Right atrium auricular region (tissue), 2 donors: ENCODE data around the gene OSM. TPM values are rescaled to one million over a fixed set of nuclear protein-coding genes. Genes with fewer than 3 reads are reported as not detected.

Experiments
- DNase-seq: peaks from one replicate; pipeline ENCODE4 v3.0.0-alpha.2; 2019; ENCODE audit warnings: low spot score
- H3K27ac ChIP-seq, 2 donors: fragments of 200-600 bp; sonication (generic); 1 replicate in 1 of 2; 2 replicates in 1 of 2; pipeline ENCODE4 v1.5.1; 2016 to 2019
- H3K27me3 ChIP-seq, 2 donors: fragments of 200-600 bp; sonication (generic); one replicate each; pipeline versions ENCODE4 v1.5.1 to v1.6.0; 2017 to 2019
- H3K36me3 ChIP-seq: fragments of 200-600 bp; sonication (generic); one replicate; pipeline ENCODE4 v1.5.1; 2016
- H3K4me1 ChIP-seq, 2 donors: fragments of 200-600 bp; sonication (generic); one replicate each; pipeline versions ENCODE4 v1.5.1 to v1.6.0; 2017 to 2019
- H3K4me3 ChIP-seq, 2 donors: fragments of 200-600 bp; sonication (generic); 1 replicate in 1 of 2; 2 replicates in 1 of 2; pipeline ENCODE4 v1.5.1; 2017 to 2019; ENCODE audit warnings: mild to moderate bottlenecking in 1 of 2, moderate library complexity in 1 of 2
- H3K9me3 ChIP-seq, 2 donors: fragments of 200-600 bp; sonication (generic); one replicate each; pipeline ENCODE4 v1.5.1; 2019
- total RNA-seq, 2 donors: library from RNA; depleted of rRNA; stranded (reverse); fragments of >200 nt; gene quantifications; one replicate each; pipeline ENCODE4 v1.1.0, GENCODE V29; 2016
- TF ChIP-seq, protein P1 (sequence below), 2 donors: fragments of 200-600 bp; sonication (generic); IDR thresholded peaks; one replicate each; pipeline ENCODE4 v1.5.1; 2019; ENCODE audit warnings: antibody characterized with exemption in 2 of 2

Gene OSM
- total RNA-seq, 2 donors from 2014 or later = 0.63 to 1.6 TPM

DNA sequence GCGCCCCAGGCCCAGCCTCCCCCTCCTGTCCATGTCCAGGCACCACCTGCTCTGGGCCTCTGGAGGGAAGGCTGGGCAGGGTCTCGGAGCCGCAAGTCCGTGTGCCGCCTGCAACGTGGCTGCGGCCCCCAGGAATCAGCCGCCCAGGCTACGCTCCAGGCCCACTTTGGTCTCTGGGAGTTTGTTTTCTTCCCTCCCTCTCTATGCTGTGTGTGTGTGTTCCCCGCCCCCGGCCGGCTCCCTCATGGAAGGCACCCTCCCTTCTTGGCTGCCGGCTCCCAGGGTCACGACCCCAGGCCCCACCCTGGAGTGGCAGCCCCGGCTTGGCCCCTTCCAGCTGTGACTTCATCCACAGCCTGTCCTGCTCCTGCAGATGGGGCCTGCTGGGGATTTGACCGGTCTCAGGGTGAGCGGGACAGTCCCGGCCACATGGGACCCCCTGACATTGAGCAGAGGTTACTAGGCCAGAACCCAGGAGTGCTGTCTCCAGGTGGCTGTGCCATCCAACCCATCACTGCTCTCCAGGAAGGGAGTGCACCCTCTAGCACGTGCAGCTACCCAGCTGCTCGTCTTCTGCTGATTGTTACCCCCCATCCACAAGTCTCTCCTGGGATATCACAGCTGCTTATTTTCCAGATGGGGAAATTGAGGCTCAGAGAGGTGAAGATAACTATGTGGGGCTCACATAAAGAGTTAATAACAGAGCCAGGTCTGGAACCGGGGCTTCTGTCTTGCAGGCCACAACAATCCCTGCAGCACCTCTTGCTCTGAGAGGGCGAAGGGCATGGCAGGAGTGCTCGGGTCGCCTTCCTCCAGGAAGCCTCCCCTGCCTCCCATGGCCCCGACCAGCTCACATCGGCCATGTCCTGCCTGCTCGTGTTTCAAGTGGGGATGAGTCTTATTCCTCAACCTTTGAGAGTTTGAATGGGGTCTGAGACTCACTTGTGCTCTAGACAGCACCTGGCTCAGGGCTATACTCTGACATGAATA, 17.3 kb downstream of the OSM start:
- H3K4me1 ChIP-seq = peaks cover 0 to 47% of the 10 kb centered on the region in 2 donors

GRCh38 chr22:30248484-30248883, 18.2 kb downstream of the OSM start:
- Histone ChIP-seq H3K4me1 (peaks cover 0 to 41% of the 10 kb centered on the region in 2 donors), H3K36me3 (no peaks in the 10 kb centered on the region), H3K27me3 (peaks cover 0 to 4% of the 10 kb centered on the region in 2 donors), H3K27ac (peak overlapping the region; percentile 10 to 44), H3K9me3 (no peaks in the 10 kb centered on the region), H3K4me3 (peak overlapping the region in 1 of 2 donors; percentile 5)
- DNase-seq = no peak
- TF ChIP-seq, protein P1, sequence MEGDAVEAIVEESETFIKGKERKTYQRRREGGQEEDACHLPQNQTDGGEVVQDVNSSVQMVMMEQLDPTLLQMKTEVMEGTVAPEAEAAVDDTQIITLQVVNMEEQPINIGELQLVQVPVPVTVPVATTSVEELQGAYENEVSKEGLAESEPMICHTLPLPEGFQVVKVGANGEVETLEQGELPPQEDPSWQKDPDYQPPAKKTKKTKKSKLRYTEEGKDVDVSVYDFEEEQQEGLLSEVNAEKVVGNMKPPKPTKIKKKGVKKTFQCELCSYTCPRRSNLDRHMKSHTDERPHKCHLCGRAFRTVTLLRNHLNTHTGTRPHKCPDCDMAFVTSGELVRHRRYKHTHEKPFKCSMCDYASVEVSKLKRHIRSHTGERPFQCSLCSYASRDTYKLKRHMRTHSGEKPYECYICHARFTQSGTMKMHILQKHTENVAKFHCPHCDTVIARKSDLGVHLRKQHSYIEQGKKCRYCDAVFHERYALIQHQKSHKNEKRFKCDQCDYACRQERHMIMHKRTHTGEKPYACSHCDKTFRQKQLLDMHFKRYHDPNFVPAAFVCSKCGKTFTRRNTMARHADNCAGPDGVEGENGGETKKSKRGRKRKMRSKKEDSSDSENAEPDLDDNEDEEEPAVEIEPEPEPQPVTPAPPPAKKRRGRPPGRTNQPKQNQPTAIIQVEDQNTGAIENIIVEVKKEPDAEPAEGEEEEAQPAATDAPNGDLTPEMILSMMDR (IDR thresholded peaks at IDR 0.05) = no peak

More for the DNA sequence above, 17.3 kb downstream of the OSM start:
- Histone ChIP-seq H3K36me3 (no peaks in the 10 kb centered on the region), H3K27me3 (peaks cover 0 to 4% of the 10 kb centered on the region in 2 donors), H3K27ac (peak overlapping the region; percentile 10 to 44), H3K9me3 (no peaks in the 10 kb centered on the region), H3K4me3 (peak overlapping the region in 1 of 2 donors; percentile 5)
- TF ChIP-seq, protein P1 (IDR thresholded peaks at IDR 0.05) = no peak
- DNase-seq = peak; percentile 64

GRCh38 chr22:30247974-30248373, 18.7 kb downstream of the OSM start:
- Histone ChIP-seq H3K4me3 (no peak overlapping the region), H3K9me3 (no peaks in the 10 kb centered on the region)
- TF ChIP-seq, protein P1 (IDR thresholded peaks at IDR 0.05) = no peak

DNA sequence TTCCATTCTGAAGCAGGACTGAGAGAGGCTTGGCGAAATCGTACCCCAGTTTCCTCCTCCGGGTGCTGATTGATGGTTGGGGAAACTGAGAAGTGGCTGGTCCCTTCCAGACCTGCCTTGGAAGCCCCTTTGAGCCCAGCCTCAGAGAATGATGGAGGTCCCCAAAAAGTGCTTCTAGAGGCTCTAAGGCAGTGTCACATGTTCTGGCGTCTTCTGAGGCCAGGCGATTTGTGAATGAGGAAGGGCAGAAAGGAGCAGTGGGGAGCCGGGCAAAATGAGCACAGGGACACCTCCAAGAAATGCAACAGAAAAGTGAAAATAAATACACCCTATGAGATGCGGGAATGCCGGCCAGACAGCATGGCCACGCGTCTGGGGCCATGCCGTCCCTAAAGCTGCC, 19.1 kb downstream of the OSM start:
- H3K36me3 ChIP-seq = no peaks in the 10 kb centered on the region
- H3K27ac ChIP-seq = no peak overlapping the region
- peaks cover 0 to 4% of the 10 kb centered on the region in 2 donors for H3K27me3 ChIP-seq
- no peaks in the 10 kb centered on the region for H3K9me3 ChIP-seq
- peaks cover 0 to 34% of the 10 kb centered on the region in 2 donors for H3K4me1 ChIP-seq
- TF ChIP-seq, protein P1 (IDR thresholded peaks at IDR 0.05) = no peak
- no peak for DNase-seq
- no peak overlapping the region for H3K4me3 ChIP-seq

More at GRCh38 chr22:30247974-30248373, 18.7 kb downstream of the OSM start:
- Histone ChIP-seq H3K27ac (no peak overlapping the region), H3K36me3 (no peaks in the 10 kb centered on the region), H3K27me3 (peaks cover 0 to 4% of the 10 kb centered on the region in 2 donors), H3K4me1 (peaks cover 0 to 38% of the 10 kb centered on the region in 2 donors)
- DNase-seq = no peak

GRCh38 chr22:30246814-30247376, 19.8 kb downstream of the OSM start:
- no peaks in the 10 kb centered on the region for H3K36me3 ChIP-seq
- no peak overlapping the region for H3K27ac ChIP-seq
- DNase-seq = no peak
- peaks cover 0 to 4% of the 10 kb centered on the region in 2 donors for H3K27me3 ChIP-seq
- H3K4me1 ChIP-seq = peaks cover 0 to 29% of the 10 kb centered on the region in 2 donors
- TF ChIP-seq, protein P1 (IDR thresholded peaks at IDR 0.05) = no peak
- no peaks in the 10 kb centered on the region for H3K9me3 ChIP-seq
- peak overlapping the region; percentile 33 to 48 for H3K4me3 ChIP-seq
